Common myeloid progenitor, CD34-positive (primary cell): Measurements from ENCODE around the gene PIP5K1B.
A peak's percentile ranks its signal among the peaks of the same experiment; 100 is the strongest.

Source experiments
- CTCF ChIA-PET: fragments of 350-600 bp; sonication (Branson Sonifier 250); formaldehyde crosslinking; loops from one replicate; lab custom pipeline; 2021; ENCODE audit warnings: antibody characterized with exemption; lab: Charles Lee
- POLR2A ChIA-PET: fragments of 350-600 bp; sonication (Branson Sonifier 250); formaldehyde crosslinking; loops from one replicate; lab custom pipeline; 2021; ENCODE audit warnings: antibody characterized with exemption; lab: Charles Lee
- DNase-seq, 3 donors: peaks; one replicate each; pipeline versions ENCODE4 v3.0.0 to v3.0.0-alpha.2; 2013
- H3K27ac ChIP-seq, 2 experiments: 1 replicate in 1 of 2; 2 replicates in 1 of 2; pipeline ENCODE4 v1.7.0; 2013; ENCODE audit warnings: inconsistent platforms in 2 of 2, low read length in 2 of 2, mild to moderate bottlenecking in 2 of 2, low read depth in 1 of 2, moderate library complexity in 1 of 2; ENCODE audit not compliant: severe bottlenecking in 2 of 2, insufficient read depth in 1 of 2, poor library complexity in 1 of 2
- H3K27me3 ChIP-seq, 5 experiments: replicated peaks in 2 of 5; 1 replicate in 3 of 5; 2 replicates in 2 of 5; pipeline versions ENCODE4 v1.6.1 to v1.7.0; 2013; ENCODE audit warnings: low read length in 4 of 5, mild to moderate bottlenecking in 2 of 5, moderate library complexity in 2 of 5, inconsistent platforms in 1 of 5; ENCODE audit not compliant: insufficient read depth in 5 of 5, control insufficient read depth in 4 of 5
- H3K36me3 ChIP-seq, 4 experiments: 1 replicate in 2 of 4; 2 replicates in 2 of 4; pipeline versions ENCODE4 v1.6.1 to v1.7.0; 2013; ENCODE audit warnings: low read length in 3 of 4, control low read depth in 1 of 4, mild to moderate bottlenecking in 1 of 4; ENCODE audit not compliant: control insufficient read depth in 4 of 4, insufficient read depth in 4 of 4
- H3K4me1 ChIP-seq, 4 experiments: 1 replicate in 3 of 4; 2 replicates in 1 of 4; pipeline versions ENCODE4 v1.6.1 to v1.7.1; 2013; ENCODE audit warnings: low read length in 3 of 4, mild to moderate bottlenecking in 3 of 4, control low read depth in 1 of 4, inconsistent platforms in 1 of 4, moderate library complexity in 1 of 4; ENCODE audit not compliant: control insufficient read depth in 4 of 4, insufficient read depth in 4 of 4; ENCODE audit errors: control extremely low read depth in 1 of 4
- H3K4me3 ChIP-seq, 7 experiments: 1 replicate in 4 of 7; 2 replicates in 3 of 7; pipeline versions ENCODE4 v1.5.1 to v1.7.0; 2013; ENCODE audit warnings: mild to moderate bottlenecking in 7 of 7, low read length in 6 of 7, moderate library complexity in 6 of 7, inconsistent platforms in 2 of 7, low read depth in 2 of 7, control low read depth in 1 of 7; ENCODE audit not compliant: insufficient read depth in 4 of 7, control insufficient read depth in 1 of 7; ENCODE audit errors: extremely low read depth in 1 of 7
- H3K9me3 ChIP-seq, 5 experiments: 1 replicate in 4 of 5; 2 replicates in 1 of 5; pipeline versions ENCODE4 v1.6.1 to v1.7.1; 2013; ENCODE audit warnings: low read length in 4 of 5, mild to moderate bottlenecking in 2 of 5, inconsistent platforms in 1 of 5, low read depth in 1 of 5, moderate library complexity in 1 of 5; ENCODE audit not compliant: control insufficient read depth in 4 of 5, insufficient read depth in 2 of 5; ENCODE audit errors: control extremely low read depth in 1 of 5
- WGBS: methylation state at CpG from one replicate; pipeline ENCODE4 v1.1.5; 2013; ENCODE audit not compliant: insufficient coverage; 5-methylcytosine and 5-hydroxymethylcytosine counted together

Gene PIP5K1B

GRCh38 chr9:68747043-68747533 lies 42.0 kb downstream of the PIP5K1B start:
- Histone ChIP-seq H3K36me3 (peaks cover 0 to 3% (median 0%) of the 10 kb centered on the region in 4 experiments), H3K4me1 (peaks cover 0 to 53% (median 23%) of the 10 kb centered on the region in 4 experiments), H3K4me3 (peak overlapping the region in 4 of 7 experiments; percentile 13 to 68 (median 40)), H3K27me3 (no peaks in the 10 kb centered on the region), H3K27ac (peak overlapping the region; percentile 13 to 72), H3K9me3 (no peaks in the 10 kb centered on the region)
- CTCF ChIA-PET = interaction anchor here (1.6 kb wide), 1 partner anchor 13 kb away, joined by 3 read pairs; no protein-coding TSS in a partner anchor
- POLR2A ChIA-PET = no interaction called here
- WGBS = 49% methylated on average over 4 of the region's 9 CpGs
- DNase-seq = peak; percentile 66 to 89 (median 75)

- Histone ChIP-seq H3K9me3 (no peaks in the 10 kb centered on the region), H3K4me1 (peaks cover 0 to 48% (median 19%) of the 10 kb centered on the region in 4 experiments), H3K27ac (no peak overlapping the region), H3K27me3 (no peaks in the 10 kb centered on the region), H3K36me3 (no peaks in the 10 kb centered on the region), H3K4me3 (no peak overlapping the region)
- DNase-seq = no peak
- 100% methylated on average over 2 of the region's 3 CpGs for WGBS
- ChIA-PET CTCF (no interaction called here), POLR2A (no interaction called here)
Measured at GRCh38 chr9:68749135-68749534, 44.1 kb downstream of the PIP5K1B start.

- POLR2A ChIA-PET = no interaction called here
- H3K4me3 ChIP-seq = no peak overlapping the region
- H3K36me3 ChIP-seq = no peaks in the 10 kb centered on the region
- H3K27me3 ChIP-seq = no peaks in the 10 kb centered on the region
- peak in 2 of 3 donors; percentile 30 to 43 for DNase-seq
- H3K27ac ChIP-seq = peak overlapping the region in 1 of 2 experiments; percentile 14
- no peaks in the 10 kb centered on the region for H3K9me3 ChIP-seq
- H3K4me1 ChIP-seq = peaks cover 0 to 43% (median 14%) of the 10 kb centered on the region in 4 experiments
- WGBS = 86% methylated on average over 3 of the region's 3 CpGs
- CTCF ChIA-PET = interaction anchor here (0.9 kb wide), 1 partner anchor 250 kb away, joined by 3 read pairs; no protein-coding TSS in a partner anchor
Measured at GRCh38 chr9:68749579-68750159, 44.6 kb downstream of the PIP5K1B start.

GRCh38 chr9:68750255-68750654 lies 45.2 kb downstream of the PIP5K1B start:
- H3K27me3 ChIP-seq = no peaks in the 10 kb centered on the region
- H3K9me3 ChIP-seq = no peaks in the 10 kb centered on the region
- no peak overlapping the region for H3K4me3 ChIP-seq
- ChIA-PET CTCF (interaction anchor here (0.9 to 1.5 kb wide), 2 partner anchors 11 to 249 kb away, joined by 3 to 4 read pairs; no protein-coding TSS in a partner anchor), POLR2A (no interaction called here)
- 86% methylated on average over 1 of the region's 6 CpGs for WGBS
- peaks cover 0 to 43% (median 8%) of the 10 kb centered on the region in 4 experiments for H3K4me1 ChIP-seq
- peak overlapping the region in 1 of 2 experiments; percentile 14 for H3K27ac ChIP-seq
- H3K36me3 ChIP-seq = no peaks in the 10 kb centered on the region
- DNase-seq = no peak

- Histone ChIP-seq H3K36me3 (no peaks in the 10 kb centered on the region), H3K9me3 (no peaks in the 10 kb centered on the region), H3K27ac (no peak overlapping the region), H3K27me3 (no peaks in the 10 kb centered on the region), H3K4me1 (peaks cover 0 to 41% (median 8%) of the 10 kb centered on the region in 4 experiments), H3K4me3 (no peak overlapping the region)
- ChIA-PET CTCF (interaction anchor here (1.3 to 1.5 kb wide), 3 partner anchors 11 to 15 kb away, joined by 3 to 7 read pairs (median 4); no protein-coding TSS in a partner anchor), POLR2A (no interaction called here)
- 95% methylated on average over 3 of the region's 4 CpGs for WGBS
- DNase-seq = no peak
Measured at GRCh38 chr9:68750786-68751185, 45.7 kb downstream of the PIP5K1B start.

GRCh38 chr9:68751556-68751955 lies 46.5 kb downstream of the PIP5K1B start:
- no peak for DNase-seq
- Histone ChIP-seq H3K27ac (no peak overlapping the region), H3K27me3 (no peaks in the 10 kb centered on the region), H3K4me3 (no peak overlapping the region), H3K36me3 (no peaks in the 10 kb centered on the region), H3K9me3 (no peaks in the 10 kb centered on the region), H3K4me1 (peaks cover 0 to 37% (median 6%) of the 10 kb centered on the region in 4 experiments)
- ChIA-PET POLR2A (no interaction called here), CTCF (interaction anchor here (1.3 to 1.5 kb wide), 3 partner anchors 11 to 14 kb away, joined by 3 to 7 read pairs (median 4); no protein-coding TSS in a partner anchor)

GRCh38 chr9:68755051-68755450 lies 50.0 kb downstream of the PIP5K1B start:
- Histone ChIP-seq H3K36me3 (peaks cover 0 to 9% (median 0%) of the 10 kb centered on the region in 4 experiments), H3K9me3 (peaks cover 0 to 19% (median 3%) of the 10 kb centered on the region in 5 experiments), H3K27ac (peak overlapping the region in 1 of 2 experiments; percentile 27), H3K4me1 (peaks cover 0 to 11% (median 0%) of the 10 kb centered on the region in 4 experiments), H3K4me3 (peak overlapping the region in 1 of 7 experiments; percentile 54), H3K27me3 (no peaks in the 10 kb centered on the region)
- 50% methylated on average over 1 of the region's 1 CpG for WGBS
- ChIA-PET CTCF (no interaction called here), POLR2A (no interaction called here)
- DNase-seq = no peak
